ENCODE data around the gene FAM98A. TPM values are rescaled to one million over a fixed set of nuclear protein-coding genes. Genes with fewer than 3 reads are reported as not detected.

FAM98A gene
- total and polyA plus RNA-seq, 10 of the 15 experiments (the other 5 are each of a cell fraction or from before 2014, with no cell fraction given) = 29.7 to 231 (median 80.2) TPM

GRCh38 chr2:33598561-33599174 is 431 bp downstream of the FAM98A start (continued):
- TF ChIP-seq MTA2 (IDR thresholded peaks at IDR 0.05; ENCODE audit: low read depth) = 0 out of 2 replicates have a peak, but pooled peaks have one; percentile 6
- no peak for TF ChIP-seq RB1 (IDR thresholded peaks at IDR 0.05; ENCODE audit: borderline replicate concordance)
- no peak for TF ChIP-seq ZBTB4 (CRISPR knock-in tag; IDR thresholded peaks at IDR 0.05)
- no peak for TF ChIP-seq RAD51 (IDR thresholded peaks at IDR 0.05)
- TF ChIP-seq CBX3 (IDR thresholded peaks at IDR 0.05; ENCODE audit: borderline replicate concordance, low read depth) = no peak
- no peak for TF ChIP-seq REST (IDR thresholded peaks at IDR 0.05; ENCODE audit: low read depth, low read length)
- peak; percentile 69 for TF ChIP-seq MEF2B (IDR thresholded peaks at IDR 0.05; ENCODE audit: partially characterized antibody, poor library complexity, severe bottlenecking)
- TF ChIP-seq POLR2AphosphoS5 (IDR thresholded peaks at IDR 0.05; ENCODE audit: low read length) = no peak; the same call in 1 of the 2 replicates
- no peak for TF ChIP-seq SRF (IDR thresholded peaks at IDR 0.05; ENCODE audit: low read depth in 2 of 2, low read length in 2 of 2)
- peak; percentile 85; the same call in 1 of the 2 replicates for TF ChIP-seq HDGF (IDR thresholded peaks at IDR 0.05)
- TF ChIP-seq SIN3A (IDR thresholded peaks at IDR 0.05; ENCODE audit: low read depth, low read length) = no peak
- no peak for TF ChIP-seq E4F1 (IDR thresholded peaks at IDR 0.05; ENCODE audit: borderline replicate concordance, partially characterized antibody)
- TF ChIP-seq CBX5 (IDR thresholded peaks at IDR 0.05; ENCODE audit: low read depth) = no peak
- no peak for TF ChIP-seq NR2C1 (IDR thresholded peaks at IDR 0.05)
- TF ChIP-seq BMI1 (IDR thresholded peaks at IDR 0.05; ENCODE audit: borderline replicate concordance) = no peak
- no peak for TF ChIP-seq BCL3 (IDR thresholded peaks at IDR 0.05; ENCODE audit: borderline replicate concordance, insufficient read depth, low read depth, low read length, poor library complexity, severe bottlenecking)
- no peak for TF ChIP-seq HDAC6 (IDR thresholded peaks at IDR 0.05; ENCODE audit: unreplicated experiment)
- TF ChIP-seq CHD2 (IDR thresholded peaks at IDR 0.05; ENCODE audit: borderline replicate concordance, low read depth, low read length) = no peak
- TF ChIP-seq NFXL1 (IDR thresholded peaks at IDR 0.05; ENCODE audit: borderline replicate concordance) = no peak
- 0 out of 2 replicates have a peak, but pooled peaks have one; percentile 14 for TF ChIP-seq POLR2A (IDR thresholded peaks at IDR 0.05; ENCODE audit: low read depth, low read length)
